ENCODE results near the gene ZNF844. TPM values are rescaled to one million over a fixed set of nuclear protein-coding genes. Genes with fewer than 3 reads are reported as not detected.

ZNF844 gene
- 1.1 and 1.4 TPM in 2 replicates for total RNA-seq (2013; cell fraction: nucleolus; rRNA removed)
- total RNA-seq (2014; rRNA removed) (0.96 and 1.0 TPM in 2 replicates), total RNA-seq (2014; rRNA removed; fragmentation: Illumina TruSeq; extraction: Trizol) (1.0 and 1.1 TPM in 2 replicates), total RNA-seq (2021) (1.1 and 1.4 TPM in 2 replicates), polyA plus RNA-seq (2011; rRNA removed) (0.16 and 0.24 TPM in 2 replicates), polyA plus RNA-seq (2014; fragmentation: Illumina TruSeq; extraction: Trizol) (0.93 and 1.5 TPM in 2 replicates), polyA plus RNA-seq (2014; fragmentation: Nextera tagmentation; extraction: Ambion mirVana) (under 1 TPM; 0.16 to 0.26 TPM), polyA plus RNA-seq (2014; rRNA removed) (0.38 and 0.47 TPM in 2 replicates), polyA plus RNA-seq (2016; fragmentation: Nextera tagmentation; extraction: Ambion mirVana) (under 1 TPM; 0.42 to 0.96 TPM), polyA minus RNA-seq (2011; rRNA and poly(A)+ RNA removed) (0.07 and 0.10 TPM in 2 replicates), Bru-seq, nascent RNA (percentile 52 among the genes with signal in this experiment), BruChase-seq, experiment 1, labeled RNA remaining after a 6-hour chase (percentile 41 among the genes with signal in this experiment), BruChase-seq, experiment 2, labeled RNA remaining after a 2-hour chase (percentile 41 among the genes with signal in this experiment)
- polyA plus RNA-seq (2011; ENCODE audit: low read depth): 2.2 TPM
- 0.07 and 0.10 TPM in 2 replicates for polyA plus RNA-seq (2011; cell fraction: cytosol; rRNA removed)
- polyA plus RNA-seq (2011; cell fraction: nucleus; rRNA removed): 0.09 and 0.13 TPM in 2 replicates
- polyA plus RNA-seq (2012): 2.9 and 3.5 TPM in 2 replicates
- not detected in 2 replicates for polyA minus RNA-seq (2011; cell fraction: cytosol; rRNA and poly(A)+ RNA removed)
- 0.10 and 0.12 TPM in 2 replicates for polyA minus RNA-seq (2011; cell fraction: nucleus; rRNA and poly(A)+ RNA removed)
- long read RNA-seq, experiment 1: 0 reads
- long read RNA-seq, experiment 2, partial matches to known transcripts: 0 of 1 reads
- long read RNA-seq, experiment 2, other reads (novel, unspliced or antisense): 1 of 1 reads

DNA sequence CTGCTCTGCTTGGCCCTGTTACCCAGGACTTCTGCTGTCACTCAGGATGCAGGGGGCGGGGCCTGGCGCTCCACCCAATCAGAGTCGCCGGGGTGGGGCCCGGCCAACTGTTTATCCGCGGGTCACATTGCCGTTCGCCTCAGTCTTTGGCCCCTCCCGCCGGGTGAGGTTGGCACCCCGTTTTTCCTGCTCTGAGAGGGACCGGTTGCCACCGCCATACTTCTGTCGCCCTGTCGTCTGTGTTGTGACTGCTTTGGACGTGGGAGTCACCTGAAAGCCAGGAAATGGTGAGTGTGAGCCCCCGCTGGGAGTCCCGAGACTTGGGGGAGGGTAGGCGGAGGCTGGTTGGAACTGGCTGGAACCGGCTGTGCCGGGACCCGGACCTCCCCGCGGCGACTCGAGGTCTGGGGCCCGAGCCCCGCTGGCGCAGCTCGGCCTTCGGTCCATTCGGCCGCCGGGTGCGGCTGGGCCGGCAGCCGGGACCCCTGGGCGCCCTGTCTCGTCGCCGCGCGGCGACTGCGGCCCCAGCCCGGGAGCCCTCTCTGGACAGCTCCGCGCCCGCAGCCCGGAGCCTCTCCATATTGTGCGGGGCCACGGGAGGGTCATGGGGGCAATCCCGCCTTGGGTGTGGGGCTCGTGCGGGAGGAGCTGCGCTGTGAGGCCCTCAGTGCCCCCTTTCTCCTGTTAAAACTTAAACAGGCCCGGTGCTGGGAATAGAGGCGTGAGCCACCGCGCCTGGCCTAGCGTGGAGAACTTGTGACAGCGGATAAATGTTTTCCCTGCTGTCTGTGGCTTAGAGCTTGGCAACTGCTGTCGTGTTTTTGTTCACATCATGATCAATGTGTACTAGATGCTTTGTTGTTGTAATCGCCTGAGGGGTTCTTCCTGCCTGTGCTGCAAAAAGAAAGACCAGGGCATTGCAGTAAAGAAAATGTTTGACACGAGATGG is at the start of gene ZNF844:
ZNF844 (plus strand) TSS at position 142 of the 949 bp plus-strand sequence; CDS start at position 285, 143 bp downstream.
- Histone ChIP-seq H4K20me1 (ENCODE audit: control insufficient read depth, insufficient read depth) (no peaks in the 10 kb centered on the region), H3K4me1 (ENCODE audit: control insufficient read depth, insufficient read depth, low read length) (no peaks in the 10 kb centered on the region), H3K79me2 (ENCODE audit: control insufficient read depth, insufficient read depth, low read length) (peaks cover 4% of the 10 kb centered on the region; the same call in 1 of the 2 replicates), H3K9me3 (replicated peaks; ENCODE audit: control insufficient read depth, insufficient read depth, low read length) (no peaks in the 10 kb centered on the region; the same call in 2 of the 3 replicates), H3K4me3 (peak within 1 kb of the TSS; percentile 64), H3K36me3 (ENCODE audit: control insufficient read depth in 2 of 2, insufficient read depth in 2 of 2, low read length in 1 of 2) (no peaks in the 10 kb centered on the region), H3K27me3 (replicated peaks in 1 of 2; ENCODE audit: control insufficient read depth in 2 of 2, insufficient read depth in 2 of 2, low read length in 1 of 2) (no peaks in the 10 kb centered on the region), H2AFZ (ENCODE audit: control insufficient read depth, low read depth, low read length) (peak within 1 kb of the TSS; percentile 53), H3K9ac (ENCODE audit: control insufficient read depth, insufficient read depth, low read length) (peak within 1 kb of the TSS; percentile 94), H3K27ac (ENCODE audit: control insufficient read depth, insufficient read depth) (peak within 1 kb of the TSS; percentile 86), H3K4me2 (ENCODE audit: control insufficient read depth, insufficient read depth) (peak within 1 kb of the TSS; percentile 73)
- no peak for FAIRE-seq
- no TSS peak for BruUV-seq (replicated peaks)
- CTCF ChIA-PET: no interaction called here
- RAD21 ChIA-PET (ENCODE audit: unreplicated experiment): no interaction called here
- intact Hi-C loops (cut with micrococcal nuclease; ENCODE audit: unreplicated experiment): no loop called here
- POLR2A ChIA-PET: no interaction called here
- SMC1A ChIA-PET (ENCODE audit: uncharacterized antibody, unreplicated experiment): no interaction called here
- ATAC-seq: peak; percentile 20; the same call in 1 of the 3 replicates
- in situ Hi-C loops (cut with MboI): no loop called here
- 2% methylated on average over 51 of the region's 66 CpGs for WGBS (ENCODE audit: insufficient coverage, insufficient replicate concordance, low lambda C conversion rate, missing lambda C conversion rate)
- DNase-seq (ENCODE audit: low read depth, low spot score): peak; percentile 48
- 0 out of 2 replicates have a peak, but pooled peaks have one; percentile 36 for TF ChIP-seq BACH1 (IDR thresholded peaks at IDR 0.05; ENCODE audit: borderline replicate concordance)
- peak; percentile 55; the same call in 1 of the 2 replicates for TF ChIP-seq YY1 (IDR thresholded peaks at IDR 0.05; ENCODE audit: low read depth, low read length)
- peak; percentile 69; the same call in 1 of the 2 replicates for TF ChIP-seq TAF1 (IDR thresholded peaks at IDR 0.05; ENCODE audit: borderline replicate concordance, low read depth, low read length)
- peak; percentile 89 for TF ChIP-seq POLR2AphosphoS5 (IDR thresholded peaks at IDR 0.05; ENCODE audit: low read length)
- TF ChIP-seq, protein P1, sequence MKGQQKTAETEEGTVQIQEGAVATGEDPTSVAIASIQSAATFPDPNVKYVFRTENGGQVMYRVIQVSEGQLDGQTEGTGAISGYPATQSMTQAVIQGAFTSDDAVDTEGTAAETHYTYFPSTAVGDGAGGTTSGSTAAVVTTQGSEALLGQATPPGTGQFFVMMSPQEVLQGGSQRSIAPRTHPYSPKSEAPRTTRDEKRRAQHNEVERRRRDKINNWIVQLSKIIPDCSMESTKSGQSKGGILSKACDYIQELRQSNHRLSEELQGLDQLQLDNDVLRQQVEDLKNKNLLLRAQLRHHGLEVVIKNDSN (IDR thresholded peaks at IDR 0.05; ENCODE audit: borderline replicate concordance, extremely low read length, insufficient read depth, low read depth, low read length): peak; percentile 35
- peak; percentile 88 for TF ChIP-seq NFYB (IDR thresholded peaks at IDR 0.05; ENCODE audit: insufficient read depth, low read depth, low read length)
- peak; percentile 52 for TF ChIP-seq SP1 (IDR thresholded peaks at IDR 0.05; ENCODE audit: low read depth, low read length)
- TF ChIP-seq, protein P2, sequence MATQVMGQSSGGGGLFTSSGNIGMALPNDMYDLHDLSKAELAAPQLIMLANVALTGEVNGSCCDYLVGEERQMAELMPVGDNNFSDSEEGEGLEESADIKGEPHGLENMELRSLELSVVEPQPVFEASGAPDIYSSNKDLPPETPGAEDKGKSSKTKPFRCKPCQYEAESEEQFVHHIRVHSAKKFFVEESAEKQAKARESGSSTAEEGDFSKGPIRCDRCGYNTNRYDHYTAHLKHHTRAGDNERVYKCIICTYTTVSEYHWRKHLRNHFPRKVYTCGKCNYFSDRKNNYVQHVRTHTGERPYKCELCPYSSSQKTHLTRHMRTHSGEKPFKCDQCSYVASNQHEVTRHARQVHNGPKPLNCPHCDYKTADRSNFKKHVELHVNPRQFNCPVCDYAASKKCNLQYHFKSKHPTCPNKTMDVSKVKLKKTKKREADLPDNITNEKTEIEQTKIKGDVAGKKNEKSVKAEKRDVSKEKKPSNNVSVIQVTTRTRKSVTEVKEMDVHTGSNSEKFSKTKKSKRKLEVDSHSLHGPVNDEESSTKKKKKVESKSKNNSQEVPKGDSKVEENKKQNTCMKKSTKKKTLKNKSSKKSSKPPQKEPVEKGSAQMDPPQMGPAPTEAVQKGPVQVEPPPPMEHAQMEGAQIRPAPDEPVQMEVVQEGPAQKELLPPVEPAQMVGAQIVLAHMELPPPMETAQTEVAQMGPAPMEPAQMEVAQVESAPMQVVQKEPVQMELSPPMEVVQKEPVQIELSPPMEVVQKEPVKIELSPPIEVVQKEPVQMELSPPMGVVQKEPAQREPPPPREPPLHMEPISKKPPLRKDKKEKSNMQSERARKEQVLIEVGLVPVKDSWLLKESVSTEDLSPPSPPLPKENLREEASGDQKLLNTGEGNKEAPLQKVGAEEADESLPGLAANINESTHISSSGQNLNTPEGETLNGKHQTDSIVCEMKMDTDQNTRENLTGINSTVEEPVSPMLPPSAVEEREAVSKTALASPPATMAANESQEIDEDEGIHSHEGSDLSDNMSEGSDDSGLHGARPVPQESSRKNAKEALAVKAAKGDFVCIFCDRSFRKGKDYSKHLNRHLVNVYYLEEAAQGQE (IDR thresholded peaks at IDR 0.05; ENCODE audit: low read depth, low read length): peak; percentile 23; the same call in 1 of the 2 replicates
- no peak for TF ChIP-seq ZZZ3 (IDR thresholded peaks at IDR 0.05; ENCODE audit: control insufficient read depth, insufficient read length, low read depth)
- TF ChIP-seq, protein P3, sequence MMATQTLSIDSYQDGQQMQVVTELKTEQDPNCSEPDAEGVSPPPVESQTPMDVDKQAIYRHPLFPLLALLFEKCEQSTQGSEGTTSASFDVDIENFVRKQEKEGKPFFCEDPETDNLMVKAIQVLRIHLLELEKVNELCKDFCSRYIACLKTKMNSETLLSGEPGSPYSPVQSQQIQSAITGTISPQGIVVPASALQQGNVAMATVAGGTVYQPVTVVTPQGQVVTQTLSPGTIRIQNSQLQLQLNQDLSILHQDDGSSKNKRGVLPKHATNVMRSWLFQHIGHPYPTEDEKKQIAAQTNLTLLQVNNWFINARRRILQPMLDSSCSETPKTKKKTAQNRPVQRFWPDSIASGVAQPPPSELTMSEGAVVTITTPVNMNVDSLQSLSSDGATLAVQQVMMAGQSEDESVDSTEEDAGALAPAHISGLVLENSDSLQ (IDR thresholded peaks at IDR 0.05): peak; percentile 97
- peak; percentile 97 for TF ChIP-seq POLR2A (IDR thresholded peaks at IDR 0.05; ENCODE audit: low read depth, low read length)
- peak; percentile 56; the same call in 1 of the 2 replicates for TF ChIP-seq TCF3 (IDR thresholded peaks at IDR 0.05; ENCODE audit: borderline replicate concordance, insufficient read depth, low read depth, low read length)
- TF ChIP-seq KAT2A (conservative IDR thresholded peaks at IDR 0.05; ENCODE audit: control insufficient read depth, low read depth, low read length): no peak
